Cerebellar nuclear complex (tissue), 1 donor: ENCODE results near the gene BICRA.
"Not testable (repeated sequence)": the region's sequence is repeated elsewhere in the genome, so short reads cannot be mapped to it uniquely, and the experiment has no call there.

ENCODE experiments used
- DNase-seq, 2 experiments: peaks; one replicate each; lab custom pipeline; 2025; lab: John Stamatoyannopoulos, UW

Gene BICRA

DNA sequence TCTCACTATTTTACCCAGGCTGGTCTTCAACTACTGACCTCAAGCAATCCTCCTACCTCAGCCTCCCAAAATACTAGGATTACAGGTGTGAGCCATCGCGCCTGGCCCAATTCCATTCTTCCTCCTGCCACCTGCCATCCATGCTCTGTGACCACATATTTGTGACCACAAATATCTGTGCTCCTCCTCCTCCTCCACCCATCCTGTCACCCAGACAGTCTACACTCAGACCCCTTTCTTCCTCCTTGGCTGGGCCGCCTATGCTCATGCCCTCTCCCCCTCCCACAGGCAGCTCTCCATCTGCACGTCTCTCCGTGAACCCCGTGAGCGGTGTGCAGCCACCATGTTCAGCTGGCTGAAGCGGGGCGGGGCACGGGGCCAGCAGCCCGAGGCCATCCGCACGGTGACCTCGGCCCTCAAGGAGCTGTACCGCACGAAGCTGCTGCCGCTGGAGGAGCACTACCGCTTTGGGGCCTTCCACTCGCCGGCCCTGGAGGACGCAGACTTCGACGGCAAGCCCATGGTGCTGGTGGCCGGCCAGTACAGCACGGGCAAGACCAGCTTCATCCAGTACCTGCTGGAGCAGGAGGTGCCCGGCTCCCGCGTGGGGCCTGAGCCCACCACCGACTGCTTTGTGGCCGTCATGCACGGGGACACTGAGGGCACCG is 107.5 kb downstream of the BICRA start:
- DNase-seq, result no peak

DNA sequence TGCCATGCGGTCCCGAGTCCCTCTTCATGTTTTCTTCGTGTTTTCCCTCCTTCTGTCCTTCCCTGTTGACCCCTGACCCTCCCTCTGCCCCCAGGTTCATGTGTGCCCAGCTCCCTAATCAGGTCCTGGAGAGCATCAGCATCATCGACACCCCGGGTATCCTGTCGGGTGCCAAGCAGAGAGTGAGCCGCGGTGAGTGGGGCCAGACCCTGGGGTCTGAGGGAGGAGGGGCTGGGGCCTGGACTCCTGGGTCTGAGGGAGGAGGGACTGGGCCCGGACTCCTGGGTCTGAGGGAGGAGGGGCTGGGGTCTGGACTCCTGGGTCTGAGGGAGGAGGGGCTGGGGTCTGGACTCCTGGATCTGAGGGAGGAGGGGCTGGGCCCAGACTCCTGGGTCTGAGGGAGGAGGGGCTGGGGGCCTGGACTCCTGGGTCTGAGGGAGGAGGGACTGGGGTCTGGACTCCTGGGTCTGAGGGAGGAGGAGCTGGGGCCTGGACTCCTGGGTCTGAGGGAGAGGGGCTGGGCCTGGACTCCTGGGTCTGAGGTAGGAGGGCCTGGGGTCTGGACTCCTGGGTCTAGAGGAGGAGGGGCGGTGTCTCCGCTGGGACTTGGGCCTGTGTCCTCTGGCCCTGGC is 109.6 kb downstream of the BICRA start:
- DNase-seq, result not testable (repeated sequence)

DNA sequence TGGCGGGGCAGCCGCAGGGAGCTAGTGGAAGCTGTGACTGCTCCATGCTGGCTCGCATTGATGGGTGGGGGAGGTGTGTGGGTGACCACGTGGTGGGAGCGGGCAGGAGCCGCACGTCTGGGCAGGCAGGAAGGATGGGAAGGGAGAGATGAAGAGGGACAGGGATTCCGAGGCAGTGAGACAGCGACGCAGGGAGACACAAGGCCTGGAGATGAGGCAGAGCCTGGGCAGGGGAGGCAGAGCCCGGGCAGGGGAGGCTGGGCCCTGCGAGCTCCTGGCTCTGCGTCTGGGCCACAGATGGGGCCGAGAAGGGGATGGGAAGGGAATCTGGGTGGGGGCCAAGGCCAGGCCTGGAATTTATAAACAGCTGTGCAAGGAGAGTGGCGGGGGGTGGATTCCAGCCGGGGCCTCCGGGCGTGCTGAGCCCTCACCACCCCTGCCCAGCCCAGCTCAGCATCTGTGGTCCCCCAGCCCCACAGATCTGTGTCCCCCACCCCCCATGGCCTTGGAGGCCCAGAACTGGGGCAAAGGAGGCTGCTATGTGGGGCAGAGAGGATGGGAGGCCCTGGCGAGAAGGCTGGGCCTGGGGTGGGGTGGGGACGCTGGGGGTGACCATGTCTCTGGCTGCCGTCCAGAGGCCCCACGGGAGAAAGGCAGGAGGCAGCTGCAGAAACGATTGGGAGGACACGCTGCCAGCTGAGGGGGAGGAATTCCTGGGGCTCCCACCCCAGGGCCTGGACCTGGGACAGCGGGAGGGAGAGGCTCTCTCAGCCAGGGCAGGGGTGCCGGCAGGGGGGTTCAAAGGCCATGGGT is 110.3 kb downstream of the BICRA start:
- DNase-seq, result no peak

DNA sequence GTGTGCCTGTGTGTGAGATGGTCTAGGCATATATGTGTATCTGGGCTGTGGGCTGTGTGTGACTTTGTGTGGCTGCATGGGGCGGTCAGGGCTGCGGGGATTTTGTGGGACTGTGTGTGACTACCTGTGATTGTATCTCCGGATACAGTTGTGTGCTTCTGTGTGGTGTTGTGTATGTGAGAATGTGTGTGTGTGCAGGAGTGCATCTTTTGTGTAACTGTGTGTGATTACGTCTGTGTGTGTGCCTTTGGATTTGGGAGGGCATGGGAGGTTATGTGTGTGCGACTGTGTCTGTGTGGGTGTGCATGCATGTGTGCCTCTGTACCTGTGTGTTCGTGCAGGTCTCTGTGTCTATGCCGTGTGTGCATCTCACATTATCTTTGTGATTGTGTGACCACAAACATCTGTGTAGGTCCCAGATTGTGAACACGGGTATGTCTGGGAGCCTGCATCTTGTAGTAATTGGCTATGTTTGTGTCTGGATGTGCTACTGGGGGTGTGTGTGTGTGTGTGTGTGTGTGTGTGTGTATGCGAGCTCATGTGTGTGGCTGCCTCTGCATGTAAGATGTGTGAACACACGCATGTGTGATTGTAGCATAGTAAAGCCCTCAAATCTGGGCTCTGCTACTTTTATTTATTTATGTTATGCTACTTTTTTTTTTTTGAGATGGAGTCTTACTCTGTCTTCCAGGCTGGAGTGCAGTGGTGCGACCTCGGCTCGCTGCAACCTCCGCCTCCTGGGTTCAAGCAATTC is 111.9 kb downstream of the BICRA start:
- no peak for DNase-seq

DNA sequence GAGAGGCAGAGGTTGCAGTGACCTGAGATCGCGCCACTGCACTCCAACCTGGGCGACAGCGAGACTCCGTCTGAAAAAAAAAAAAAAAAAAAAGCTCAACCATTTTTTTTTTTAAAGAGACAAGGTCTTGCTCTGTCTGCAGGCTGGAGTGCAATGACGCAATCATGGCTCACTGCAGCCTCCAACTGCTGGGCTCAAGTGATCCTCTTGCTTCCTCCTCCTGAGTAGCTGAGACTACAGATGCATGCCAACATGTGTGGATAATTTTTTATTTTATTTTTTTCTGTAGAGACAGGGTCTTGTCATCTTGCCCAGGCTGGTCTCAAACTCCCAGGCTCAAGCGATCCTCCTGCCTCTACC is 114.6 kb downstream of the BICRA start:
- DNase-seq, result no peak

DNA sequence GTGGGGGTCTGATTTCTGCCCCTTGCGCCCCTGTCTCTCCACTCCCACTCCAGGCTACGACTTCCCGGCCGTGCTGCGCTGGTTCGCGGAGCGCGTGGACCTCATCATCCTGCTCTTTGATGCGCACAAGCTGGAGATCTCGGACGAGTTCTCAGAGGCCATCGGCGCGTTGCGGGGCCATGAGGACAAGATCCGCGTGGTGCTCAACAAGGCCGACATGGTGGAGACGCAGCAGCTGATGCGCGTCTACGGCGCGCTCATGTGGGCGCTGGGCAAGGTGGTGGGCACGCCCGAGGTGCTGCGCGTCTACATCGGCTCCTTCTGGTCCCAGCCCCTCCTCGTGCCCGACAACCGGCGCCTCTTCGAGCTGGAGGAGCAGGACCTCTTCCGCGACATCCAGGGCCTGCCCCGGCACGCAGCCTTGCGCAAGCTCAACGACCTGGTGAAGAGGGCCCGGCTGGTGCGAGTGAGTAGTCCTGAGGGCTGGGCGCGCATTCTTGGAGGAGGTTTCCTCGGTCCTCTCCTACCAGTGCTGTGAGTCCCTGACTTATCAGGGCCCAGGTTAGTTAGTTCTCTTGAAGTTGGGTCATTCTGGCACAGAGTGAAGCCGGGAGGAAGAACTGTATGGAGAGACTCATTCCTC is 116.9 kb downstream of the BICRA start:
- DNase-seq, result no peak

DNA sequence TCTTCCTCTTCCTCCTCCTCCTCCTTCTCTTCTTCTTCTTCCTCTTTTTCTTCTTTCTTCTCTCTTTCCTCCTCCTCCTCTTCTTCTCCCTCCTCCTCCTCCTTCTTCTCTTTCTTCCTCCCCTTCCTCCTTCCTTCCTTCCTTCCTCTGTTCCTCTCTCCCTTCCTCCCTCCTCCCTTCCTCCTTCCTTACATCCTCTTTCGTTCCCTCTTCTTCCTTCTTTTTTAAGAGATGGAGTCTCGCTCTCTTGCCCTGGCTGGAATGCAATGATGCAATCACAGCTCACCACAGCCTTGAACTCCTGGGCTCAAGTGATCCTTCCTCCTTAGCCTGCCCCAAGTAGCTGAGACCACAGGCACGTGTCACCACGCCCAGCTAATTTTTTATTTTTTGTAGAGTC is 117.5 kb downstream of the BICRA start:
- no peak for DNase-seq

DNA sequence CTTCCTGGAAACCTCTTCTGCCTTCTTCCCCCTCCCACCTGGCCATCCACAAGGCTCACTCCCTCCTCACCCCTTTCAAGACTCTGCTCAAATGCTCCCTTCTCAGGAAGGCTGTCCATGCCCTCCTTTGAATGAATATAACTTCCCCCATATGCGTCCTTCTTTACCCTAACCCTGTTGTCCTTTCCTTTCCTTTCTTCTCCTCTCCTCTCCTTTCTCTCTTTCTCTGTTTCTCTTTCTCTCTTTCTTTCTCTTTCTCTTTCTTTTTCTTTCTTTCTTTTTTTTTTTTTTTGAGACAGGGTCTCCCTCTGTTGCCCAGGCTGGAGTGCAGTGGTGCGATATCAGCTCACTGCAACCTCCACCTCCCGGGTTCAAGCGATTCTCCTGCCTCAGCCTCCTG is 119.4 kb downstream of the BICRA start:
- DNase-seq, result not testable (repeated sequence)

DNA sequence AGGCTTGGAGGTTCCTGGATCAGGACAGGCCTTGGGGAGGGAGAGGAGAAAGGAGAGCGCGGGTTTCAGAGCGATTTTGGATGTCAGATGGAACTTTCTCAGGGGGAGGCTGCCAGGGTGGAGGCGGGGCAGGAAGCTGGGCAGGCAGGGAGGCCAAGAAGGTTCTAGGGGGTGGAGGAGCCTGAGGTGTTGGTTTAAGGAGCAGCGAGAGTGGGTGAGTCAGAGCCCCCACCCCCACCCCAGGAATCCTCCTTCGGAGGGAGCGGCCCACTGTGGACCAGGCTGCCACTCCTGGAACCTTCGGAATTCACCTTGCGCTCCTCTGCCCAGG is 120.5 kb downstream of the BICRA start:
- DNase-seq, result no peak

DNA sequence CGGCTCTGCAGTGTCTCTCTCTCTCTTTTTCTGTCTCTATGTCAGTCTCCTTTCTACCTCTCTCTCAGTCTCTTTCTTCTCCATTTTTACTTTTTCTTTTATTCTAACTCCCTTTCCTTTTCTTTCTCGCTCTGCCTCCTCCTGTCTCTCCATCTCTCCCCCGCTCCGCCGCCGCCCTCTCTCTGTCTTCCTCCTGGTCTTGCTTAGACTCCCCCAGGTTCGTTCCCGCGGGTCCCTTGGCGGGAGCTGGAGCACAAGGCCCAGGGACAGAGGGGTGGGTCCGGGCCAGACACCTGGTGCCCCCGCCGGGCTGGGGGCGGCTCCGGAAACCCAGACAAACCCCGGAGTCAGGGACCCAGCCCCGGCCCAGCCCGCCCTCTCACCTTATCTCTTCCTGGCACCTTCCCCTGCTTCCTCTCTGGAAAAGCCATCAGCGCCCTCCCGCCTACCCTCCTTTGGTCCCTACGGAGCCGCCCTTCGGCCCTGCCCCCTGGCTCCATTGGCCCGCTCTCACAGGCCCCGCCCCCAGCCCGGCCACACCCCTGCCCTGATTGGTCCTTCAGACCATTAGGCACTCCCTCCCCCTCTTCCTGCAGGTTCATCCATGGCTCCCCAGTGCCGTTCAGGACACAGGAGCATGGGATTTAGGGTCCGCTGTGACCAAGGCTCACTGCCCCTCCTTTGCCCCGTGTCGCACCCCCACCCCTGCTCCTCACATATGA is 121.0 kb downstream of the BICRA start:
- no peak for DNase-seq

DNA sequence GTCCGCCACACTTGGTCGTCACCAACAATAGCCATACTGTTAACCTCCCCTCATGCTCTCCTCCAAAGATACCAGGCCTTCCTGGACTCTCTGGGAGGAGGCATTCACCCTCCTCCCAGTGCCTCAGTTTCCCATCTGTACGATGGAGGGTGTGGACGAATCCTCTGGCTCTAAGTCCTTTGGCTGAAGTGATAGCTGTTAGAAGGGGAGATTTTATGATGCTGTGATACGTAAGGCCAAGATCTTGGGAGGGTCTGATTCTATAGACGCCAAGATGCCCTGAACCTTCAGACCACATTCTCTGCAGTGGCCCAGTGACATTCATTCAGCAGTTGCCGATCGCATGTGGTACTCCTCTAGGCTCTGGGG is 121.6 kb downstream of the BICRA start:
- DNase-seq, result no peak

DNA sequence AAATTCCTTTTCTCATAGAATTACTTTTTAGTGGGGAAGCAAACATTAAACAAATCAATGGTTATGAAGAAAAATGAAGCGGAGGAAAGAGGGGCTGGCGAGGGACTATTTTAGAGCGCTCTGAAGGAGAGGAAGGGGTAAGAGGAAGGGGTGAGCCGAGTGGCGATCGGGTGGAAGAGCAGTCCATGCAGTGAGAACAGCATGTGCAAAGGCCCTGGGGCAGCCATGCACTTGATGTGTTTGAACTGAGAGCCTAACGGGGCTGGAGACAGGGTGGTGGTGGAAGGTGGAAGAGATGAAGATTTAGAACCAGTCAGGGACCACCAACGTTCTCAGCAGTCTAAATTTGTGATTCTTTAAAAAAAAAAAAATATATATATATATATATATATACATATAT is 122.0 kb downstream of the BICRA start:
- DNase-seq, result no peak

DNA sequence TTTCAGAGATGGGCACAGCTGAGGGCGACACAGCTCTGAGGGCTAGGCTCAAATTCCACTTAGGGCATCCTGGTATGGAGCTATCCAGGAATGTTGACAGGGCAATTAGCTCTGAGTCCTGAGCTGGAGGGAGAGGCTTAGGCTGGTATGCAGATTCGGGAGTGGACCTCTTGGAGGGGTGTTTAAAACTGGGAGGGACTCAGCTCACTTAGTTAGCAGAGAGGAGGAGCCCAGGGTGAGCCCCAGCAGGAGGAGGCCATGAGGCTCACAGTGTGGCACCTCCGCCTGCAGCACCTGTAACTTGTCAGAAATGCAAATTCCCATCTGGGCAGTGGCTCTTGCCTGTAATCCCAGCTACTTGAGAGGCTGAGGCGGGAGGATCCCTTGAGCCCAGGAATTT is 126.2 kb downstream of the BICRA start:
- no peak for DNase-seq

DNA sequence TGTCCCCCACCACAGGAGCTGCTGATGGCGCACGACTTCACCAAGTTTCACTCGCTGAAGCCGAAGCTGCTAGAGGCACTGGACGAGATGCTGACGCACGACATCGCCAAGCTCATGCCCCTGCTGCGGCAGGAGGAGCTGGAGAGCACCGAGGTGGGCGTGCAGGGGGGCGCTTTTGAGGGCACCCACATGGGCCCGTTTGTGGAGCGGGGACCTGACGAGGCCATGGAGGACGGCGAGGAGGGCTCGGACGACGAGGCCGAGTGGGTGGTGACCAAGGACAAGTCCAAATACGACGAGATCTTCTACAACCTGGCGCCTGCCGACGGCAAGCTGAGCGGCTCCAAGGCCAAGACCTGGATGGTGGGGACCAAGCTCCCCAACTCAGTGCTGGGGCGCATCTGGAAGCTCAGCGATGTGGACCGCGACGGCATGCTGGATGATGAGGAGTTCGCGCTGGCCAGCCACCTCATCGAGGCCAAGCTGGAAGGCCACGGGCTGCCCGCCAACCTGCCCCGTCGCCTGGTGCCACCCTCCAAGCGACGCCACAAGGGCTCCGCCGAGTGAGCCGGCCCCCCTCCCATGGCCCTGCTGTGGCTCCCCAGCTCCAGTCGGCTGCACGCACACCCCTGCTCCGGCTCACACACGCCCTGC is 132.1 kb downstream of the BICRA start:
- DNase-seq, result no peak

DNA sequence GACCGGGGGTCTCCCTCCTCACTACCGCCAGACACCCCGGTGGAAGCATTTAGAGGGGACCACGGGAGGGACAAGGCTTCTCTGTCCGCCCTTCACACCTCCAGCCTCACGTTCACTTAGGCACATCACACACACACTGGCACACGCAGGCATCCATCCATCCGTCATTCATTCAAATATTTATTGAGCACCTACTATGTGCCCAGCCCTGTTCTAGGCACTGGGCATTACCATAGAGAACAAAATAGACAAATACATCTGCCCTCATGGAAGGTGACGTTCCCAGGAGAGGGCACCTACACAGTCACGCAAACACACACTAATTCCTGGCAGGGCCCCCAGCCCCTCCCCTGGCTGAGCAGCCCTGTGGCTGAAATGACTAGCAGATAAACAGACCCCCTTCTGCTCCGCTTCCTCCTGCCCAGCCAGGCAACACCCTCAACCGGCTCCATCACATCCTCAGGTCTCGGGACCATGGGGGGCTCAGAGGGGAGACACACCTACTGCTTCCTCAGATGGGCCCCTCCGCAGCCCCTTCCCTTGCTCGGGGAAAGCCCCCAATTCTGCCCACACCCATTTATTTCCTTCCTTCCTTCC is 132.7 kb downstream of the BICRA start:
- DNase-seq, result no peak

DNA sequence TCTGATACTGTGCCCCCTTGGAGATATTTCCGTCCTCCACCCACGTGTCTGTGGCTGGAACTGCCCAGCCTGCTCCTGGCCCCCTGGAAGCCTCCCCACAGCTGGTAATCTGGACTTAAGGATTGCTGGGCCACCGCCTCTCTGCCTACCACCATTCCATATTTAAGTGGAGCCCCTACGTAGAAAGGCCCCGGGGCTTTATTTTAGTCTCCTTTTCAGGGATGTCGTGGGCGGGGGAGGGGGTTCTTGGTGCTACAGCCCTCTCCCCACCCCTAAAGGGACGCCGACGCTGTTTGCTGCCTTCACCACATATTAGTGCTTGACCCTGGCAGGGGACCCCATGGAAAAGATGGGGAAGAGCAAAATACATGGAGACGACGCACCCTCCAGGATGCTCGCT is 133.7 kb downstream of the BICRA start:
- no peak for DNase-seq

DNA sequence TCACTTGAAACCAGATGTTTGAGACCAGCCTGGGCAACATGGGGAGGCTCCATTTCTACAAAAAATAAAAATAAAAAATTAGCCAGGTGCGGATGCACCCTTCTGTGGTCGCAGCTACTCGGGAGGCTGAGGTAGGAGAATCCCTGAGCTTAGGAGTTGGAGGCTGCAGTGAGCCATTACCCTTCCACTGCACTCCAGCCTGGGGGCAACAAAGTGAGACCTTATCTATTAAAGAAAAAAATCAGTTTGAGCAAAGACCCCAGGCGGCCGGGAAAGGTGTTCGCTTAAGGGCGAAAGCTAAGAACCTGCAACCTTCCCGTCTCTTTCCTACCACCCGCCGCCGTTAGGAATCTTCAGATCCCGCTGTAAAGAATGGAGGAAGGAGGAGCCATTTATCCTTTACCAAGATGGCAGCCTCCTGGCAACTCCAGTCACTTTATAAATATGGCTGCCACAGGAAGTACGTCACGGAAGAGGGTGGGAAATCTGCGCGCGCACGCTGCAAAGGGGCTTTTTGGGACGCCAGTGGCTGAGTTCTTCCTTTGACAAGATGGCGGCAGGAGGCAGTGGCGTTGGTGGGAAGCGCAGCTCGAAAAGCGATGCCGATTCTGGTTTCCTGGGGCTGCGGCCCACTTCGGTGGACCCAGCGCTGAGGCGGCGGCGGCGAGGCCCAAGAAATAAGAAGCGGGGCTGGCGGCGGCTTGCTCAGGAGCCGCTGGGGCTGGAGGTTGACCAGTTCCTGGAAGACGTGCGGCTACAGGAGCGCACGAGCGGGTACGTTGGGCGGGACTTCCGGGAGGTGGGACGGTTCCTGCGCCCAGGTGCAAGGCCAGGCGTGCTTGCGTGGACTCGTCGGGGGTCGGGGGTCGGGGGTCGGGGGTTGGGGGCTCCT is 136.3 kb downstream of the BICRA start, which contains the start of gene NOP53:
NOP53 (plus strand) TSS at position 537 of the 892 bp plus-strand sequence; CDS start at position 551, 14 bp downstream.
- peak; percentile 51 to 82 for DNase-seq

DNA sequence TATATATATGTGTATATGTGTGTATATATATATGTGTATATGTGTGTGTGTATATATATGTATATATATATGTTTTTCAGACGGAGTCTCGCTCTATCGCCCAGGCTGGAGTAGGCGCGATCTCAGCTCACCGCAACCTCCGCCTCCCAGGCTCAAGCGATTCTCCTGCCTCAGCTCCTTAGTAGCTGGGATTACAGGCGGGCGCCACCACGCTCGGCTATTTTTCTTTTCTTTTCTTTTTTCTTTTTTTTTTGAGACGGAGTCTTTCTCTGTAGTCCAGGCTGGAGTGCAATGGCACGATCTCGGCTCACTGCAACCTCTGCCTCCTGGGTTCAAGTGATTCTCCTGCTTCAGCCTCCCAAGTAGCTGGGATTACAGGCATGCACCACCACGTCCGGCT is 137.2 kb downstream of the BICRA start:
- DNase-seq, result not testable (repeated sequence)

DNA sequence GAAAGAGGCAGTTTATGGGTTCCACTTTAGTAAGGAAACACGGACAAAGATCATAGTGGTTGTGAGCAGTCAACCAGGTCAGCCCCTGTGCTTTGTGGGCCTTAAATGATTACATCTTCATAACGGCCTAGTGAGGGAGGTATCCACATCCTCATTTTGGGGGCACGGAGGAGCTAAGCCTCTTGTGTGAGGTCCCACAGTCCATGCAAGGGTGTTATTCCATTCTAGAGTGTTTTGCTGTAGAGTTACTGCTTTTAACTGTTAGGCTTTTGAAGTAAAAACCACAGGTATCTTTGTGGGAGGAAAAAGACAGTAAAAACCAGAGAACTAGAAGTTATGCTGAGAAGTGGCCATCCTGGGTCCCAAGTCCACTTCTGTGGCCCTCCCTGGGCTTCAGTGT is 140.4 kb downstream of the BICRA start:
- no peak for DNase-seq
